Fibroblast of skin of scalp (primary cell): ENCODE data around the gene HHAT.

Experiments
- DNase-seq: peaks from one replicate; pipeline ENCODE4 v3.0.0-alpha.2; 2013

The HHAT gene

DNA sequence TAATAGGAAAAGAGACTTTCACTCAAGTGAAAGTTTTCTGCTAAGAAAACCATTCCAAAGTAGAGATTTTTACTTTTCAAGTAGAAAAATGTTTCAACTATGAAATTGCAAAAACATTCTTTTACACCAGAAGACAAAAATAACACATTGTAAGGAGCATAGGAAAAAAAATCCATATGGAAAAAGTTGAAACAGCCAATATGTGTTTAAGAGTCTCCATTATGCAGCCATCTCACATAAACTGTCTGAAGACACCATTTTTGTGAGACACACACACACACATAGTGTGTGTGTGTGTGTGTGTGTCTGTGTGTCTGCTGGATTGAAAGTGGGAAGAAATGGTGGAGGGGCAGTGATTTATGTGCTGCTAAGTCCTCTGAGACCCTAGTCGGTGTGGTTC, 162.1 kb downstream of the HHAT start:
- DNase-seq = no peak

DNA sequence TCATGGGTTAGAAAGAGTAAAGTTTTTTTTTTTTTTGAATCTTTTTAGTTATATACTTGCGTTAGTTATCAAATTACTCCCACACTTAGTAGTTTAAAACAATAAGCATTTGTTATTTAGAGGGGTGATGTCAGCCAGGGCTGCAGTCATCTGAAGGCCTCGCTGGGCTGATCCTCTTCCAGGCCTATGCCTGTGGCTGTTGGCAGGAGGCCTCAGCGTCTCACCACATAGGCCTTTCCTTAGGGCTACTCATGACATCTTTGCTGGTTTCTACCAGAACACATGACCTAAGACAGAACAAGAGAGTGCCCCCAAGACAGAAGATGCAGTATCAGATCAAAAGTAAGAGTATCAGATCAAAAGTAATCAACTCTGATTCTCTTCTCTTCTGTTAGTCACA, 167.4 kb downstream of the HHAT start:
- DNase-seq = peak; percentile 41

DNA sequence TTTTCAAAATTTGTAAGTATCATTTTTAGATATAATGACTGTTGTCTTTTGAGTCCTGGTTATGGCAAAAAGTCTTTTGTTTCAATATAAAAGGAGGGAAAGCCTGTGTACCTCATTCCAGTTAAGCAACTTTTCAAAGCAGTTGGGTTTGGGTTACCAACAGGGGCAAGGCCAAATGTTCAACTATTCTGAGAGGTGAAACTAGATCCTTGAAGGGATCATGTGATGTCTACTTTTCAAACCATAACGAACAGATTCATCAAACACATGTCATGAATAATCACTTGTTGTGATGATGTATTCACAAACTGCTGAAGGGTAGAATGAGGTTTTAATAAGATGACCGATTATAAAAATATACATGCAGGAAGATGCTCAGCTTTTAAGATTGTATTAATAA, 171.3 kb downstream of the HHAT start:
- DNase-seq = no peak

DNA sequence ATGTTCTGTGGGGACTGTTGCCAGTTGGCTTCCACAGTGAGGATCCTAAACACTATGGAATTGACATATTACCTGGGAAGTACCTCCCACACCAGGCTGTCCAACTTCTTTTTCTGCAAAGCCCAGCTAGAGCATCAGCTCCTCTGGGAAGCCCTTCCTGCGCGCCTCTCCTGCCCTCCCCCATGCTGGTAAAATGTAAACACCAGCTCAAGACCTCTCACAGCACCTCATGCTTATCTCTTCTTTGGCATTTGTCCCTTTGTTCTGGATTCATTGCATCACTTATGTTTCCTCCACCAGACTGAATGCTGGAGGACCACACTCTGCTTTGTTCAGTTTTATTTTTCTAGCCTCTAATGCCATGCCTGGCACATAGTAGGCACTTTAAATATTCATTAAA, 172.1 kb downstream of the HHAT start:
- DNase-seq = no peak

DNA sequence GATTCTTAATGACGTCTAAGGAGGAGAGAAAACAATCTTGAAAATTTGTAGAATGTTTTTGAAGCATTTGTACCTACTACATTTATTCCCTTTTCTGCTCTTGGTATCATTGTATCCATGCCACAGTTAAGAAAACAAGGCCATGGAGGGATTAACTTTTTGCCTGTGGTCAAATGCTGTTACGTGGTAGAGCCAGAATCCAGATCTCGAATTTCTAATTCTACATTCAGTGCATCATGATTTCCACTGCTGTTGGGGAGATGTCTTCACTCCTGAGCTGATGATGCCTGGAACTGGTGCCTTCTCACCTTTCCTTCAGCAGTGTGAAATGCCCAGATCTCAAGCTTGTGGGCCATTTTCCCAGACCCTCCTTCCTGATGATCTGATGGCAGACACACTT, 175.6 kb downstream of the HHAT start:
- no peak for DNase-seq

DNA sequence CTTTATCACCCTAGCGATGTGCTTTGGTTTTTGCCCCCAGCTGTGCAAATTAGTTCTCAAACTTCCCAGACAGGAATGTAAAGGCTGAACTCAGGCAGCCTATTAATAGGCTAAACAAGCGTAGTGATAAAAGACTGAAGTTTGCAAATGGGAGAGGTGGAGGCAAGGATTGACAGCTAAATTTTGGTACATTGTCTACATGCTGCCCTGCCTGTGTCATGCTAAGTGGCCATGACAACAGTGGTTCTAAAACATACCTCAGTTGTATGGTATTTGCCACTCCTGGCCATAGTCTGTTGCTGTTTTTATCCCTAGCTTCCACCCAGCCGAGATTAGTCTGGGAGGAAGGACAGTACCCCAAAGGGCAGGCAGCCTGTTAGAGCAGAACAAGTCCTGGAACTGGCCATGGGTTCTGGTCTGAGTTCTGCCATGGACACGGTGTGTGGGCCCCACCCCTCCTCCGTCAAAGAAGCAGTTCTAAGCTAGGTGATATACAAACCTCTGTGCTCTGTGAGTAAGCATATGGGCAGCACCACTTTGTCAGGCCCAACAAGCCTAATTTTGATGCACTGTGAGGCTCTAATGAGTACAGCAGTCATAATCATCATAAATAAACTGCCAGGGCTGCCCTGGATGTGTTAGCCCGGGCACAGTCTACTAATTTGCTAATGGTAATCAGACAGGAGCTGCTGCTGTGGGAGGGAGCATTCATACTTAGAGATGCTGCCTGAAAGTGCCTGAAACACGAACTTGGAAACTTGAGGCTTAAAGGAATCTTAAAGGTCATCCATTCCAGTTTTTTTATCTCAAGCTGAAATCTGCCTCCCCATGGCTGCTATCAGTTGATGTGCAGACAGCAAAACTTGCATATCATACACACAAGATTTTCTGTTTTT, 177.1 kb downstream of the HHAT start:
- DNase-seq = peak; percentile 9

DNA sequence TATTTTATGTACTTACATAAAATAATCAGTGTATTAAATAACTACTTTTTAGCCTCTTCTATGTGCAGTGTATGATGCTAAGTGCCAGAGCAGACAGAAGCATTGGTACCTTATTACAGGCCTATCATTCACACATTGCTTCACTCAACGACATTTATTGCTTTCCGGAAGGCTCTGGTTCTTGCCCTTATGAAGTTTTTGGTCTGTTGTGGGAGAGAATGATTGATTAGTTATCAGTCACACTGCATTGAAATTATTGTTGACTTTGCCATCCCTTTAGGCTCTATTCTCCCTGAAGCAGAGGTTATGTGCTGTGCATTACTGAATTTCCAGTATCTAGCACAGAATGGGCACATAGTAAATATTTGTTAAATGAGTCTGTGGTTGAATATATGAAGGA, 178.0 kb downstream of the HHAT start:
- DNase-seq = no peak

DNA sequence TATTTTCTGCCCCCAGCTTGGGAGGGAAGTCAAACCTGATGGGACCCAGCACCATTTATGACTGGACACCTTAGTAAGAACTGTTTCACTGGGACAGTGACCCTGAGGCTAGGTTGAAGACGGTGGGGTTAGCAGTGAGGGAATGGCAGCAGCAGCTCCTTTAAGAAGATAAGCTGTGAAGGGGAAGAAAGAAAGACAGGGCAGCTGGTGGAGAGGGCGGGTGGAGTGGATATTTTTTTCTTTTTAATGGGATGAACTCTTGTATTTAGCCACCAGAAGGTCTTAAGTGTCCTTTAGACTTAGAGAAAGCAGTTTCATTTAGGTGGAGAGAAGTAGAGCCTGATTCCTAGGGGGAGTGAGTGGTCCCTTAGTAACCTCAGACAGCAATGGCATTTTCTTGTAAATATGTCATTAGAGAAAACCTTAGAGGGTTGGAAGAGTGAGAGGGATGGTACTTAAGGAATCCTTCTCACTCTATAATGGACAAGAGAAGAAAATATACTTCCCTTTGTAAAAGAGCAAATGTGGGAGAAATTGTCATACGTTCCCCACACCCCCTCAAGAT, 187.5 kb downstream of the HHAT start:
- DNase-seq = no peak

DNA sequence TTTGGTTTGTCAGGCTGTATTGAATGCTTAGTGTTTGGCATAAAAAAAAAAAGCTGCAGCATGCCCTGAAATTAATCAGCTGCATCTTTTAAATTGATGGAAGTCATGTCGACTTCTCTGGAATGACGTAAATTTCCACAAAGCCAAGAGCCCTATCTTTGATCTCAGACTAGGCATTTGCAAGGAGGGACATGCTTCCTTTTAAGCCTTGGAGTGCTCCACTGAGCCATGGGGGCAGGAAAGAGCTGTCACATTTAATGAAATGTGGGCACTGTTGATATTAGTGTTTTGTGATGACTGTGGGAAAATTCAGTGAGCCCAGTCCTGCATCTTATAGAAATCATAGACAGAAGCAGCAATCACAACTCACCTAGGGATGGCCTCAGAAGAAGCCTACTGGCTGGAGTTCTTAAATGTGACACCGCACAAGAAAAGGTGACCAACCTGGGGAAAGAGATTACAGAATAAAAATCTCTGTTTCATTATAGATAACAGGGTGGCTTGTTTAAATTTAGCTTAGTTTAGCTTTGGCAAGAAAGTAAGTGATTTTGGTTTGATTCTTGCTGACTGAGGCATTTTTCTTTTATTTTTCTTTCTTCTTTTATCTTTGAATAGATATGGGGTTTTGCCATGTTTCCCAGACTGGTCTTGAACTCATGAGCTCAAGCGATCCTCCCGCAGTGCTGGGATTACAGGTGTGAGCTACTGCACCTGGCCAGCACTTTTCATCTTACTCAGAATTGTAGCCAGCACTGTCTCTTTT, 188.2 kb downstream of the HHAT start:
- DNase-seq = no peak

DNA sequence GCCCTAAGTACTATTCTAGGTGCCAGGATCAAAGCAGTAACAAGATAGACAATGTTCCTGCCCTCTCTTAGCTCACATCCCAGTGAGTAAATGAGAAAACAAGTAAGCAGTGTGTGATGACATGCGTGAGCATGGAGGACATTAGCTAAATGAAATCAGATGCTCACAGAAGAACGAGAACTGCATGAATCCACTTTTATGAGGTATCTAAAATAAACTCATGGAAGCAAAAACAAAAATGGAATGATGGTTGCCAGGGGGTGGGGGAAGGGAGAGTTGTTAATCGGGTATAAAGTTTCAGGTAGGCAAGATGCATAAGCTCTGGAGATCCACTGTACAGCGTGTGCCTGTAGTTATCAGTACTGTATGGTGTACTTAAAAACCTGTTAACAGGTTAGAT, 195.1 kb downstream of the HHAT start:
- no peak for DNase-seq

DNA sequence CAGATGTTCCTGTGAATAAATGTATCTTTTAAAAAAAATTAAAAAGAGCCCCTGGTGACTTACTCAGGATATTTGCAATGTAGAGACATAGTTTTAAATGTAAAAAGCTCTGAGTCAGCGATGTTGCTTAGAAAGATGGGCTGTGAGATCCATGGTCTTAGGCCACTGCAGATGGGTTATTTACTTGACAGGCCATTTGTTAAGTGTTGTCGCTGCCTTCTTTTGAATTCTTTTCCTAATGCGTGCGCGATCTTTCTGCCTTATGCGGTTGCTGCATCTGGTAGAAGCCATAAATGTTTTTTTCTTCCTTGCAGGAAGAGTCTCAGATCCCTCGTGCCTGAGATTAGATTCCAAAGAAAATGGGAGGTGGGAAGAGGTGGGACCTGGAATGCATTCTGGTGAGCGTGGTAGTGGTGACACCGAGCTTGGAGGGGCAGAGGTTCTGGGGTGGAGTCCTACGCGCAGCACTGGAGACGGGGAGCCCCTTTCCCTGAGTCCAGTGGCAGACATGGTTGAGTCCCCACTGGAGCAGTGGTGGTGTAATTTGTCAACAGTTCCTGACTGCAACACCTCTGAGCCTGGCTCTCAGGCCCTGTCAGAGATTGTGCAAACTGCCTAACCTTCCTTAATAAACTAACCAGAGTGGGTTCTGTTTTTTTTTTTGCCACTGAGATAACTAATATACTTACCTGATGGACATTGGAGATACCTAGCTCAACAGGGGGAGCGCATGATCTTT, 197.2 kb downstream of the HHAT start:
- DNase-seq = no peak

DNA sequence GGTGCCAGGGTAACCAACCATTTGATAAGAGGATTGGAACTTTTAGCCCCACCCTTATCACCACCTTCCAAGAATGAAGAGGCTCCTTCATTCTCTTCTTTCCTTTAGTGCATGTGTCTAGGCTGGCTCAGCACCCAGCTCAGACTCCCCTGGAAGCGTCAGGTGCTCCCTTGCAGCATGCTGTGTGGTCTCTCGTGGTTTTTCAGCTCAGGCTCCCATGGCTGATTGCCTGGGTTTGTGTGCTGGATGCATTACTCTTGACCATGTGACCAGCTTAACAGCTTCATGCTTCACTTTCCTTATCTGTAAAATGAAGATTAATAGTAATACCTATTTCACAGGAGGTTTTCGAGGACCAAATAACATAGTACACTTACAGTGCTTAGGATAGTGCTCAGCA, 198.4 kb downstream of the HHAT start:
- DNase-seq = no peak

DNA sequence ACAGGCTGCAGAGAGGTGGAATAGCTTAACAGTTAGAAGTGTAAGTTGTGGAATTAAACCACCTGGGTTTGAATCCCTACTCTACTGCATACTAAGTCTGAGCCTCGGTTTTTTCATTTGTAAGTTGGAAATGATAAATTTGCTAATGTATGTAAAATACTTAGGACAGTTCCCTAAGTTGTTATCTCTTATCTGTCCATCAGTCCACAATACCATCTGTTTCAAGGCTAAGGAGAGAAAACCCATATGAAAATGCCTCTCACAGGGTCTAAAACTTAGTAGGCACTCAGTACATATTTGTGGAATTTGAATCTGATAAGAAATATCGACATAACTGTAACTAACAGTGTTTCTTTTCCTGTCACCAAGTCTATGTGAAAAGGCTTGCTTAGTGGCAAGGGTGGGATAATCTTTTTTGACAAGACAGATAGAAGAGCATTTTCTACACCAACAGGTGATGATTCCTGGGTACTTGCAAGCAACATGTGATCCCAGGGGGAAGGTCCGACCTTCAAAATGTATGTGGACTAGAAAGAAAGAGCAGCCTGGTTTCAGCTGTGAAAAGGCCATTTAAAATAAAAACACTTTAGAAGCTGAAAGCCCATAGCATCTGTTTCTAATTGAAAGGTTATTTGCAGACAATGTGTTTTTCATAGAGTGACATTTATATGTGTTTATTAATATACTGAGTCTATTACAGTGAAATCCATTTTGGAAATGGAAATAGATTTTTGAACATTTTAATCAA, 202.9 kb downstream of the HHAT start:
- no peak for DNase-seq

DNA sequence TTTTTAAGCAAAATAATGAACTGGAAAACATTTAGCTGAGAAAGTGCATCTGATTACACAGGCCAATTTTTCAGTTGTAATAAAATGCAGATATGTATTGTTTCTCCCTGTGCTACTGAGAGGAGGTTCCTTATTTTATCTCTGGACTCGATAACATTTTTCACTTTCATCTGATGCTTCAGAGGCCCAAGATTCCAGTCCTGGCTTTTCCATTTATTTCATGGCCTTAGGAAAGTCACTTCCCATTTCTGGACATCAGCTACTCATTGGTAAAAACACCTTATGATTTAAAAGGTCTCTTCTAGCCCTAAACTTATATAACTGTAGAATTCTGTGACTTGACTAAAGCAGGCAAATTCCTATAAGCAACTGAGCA, 203.5 kb downstream of the HHAT start:
- DNase-seq = no peak

DNA sequence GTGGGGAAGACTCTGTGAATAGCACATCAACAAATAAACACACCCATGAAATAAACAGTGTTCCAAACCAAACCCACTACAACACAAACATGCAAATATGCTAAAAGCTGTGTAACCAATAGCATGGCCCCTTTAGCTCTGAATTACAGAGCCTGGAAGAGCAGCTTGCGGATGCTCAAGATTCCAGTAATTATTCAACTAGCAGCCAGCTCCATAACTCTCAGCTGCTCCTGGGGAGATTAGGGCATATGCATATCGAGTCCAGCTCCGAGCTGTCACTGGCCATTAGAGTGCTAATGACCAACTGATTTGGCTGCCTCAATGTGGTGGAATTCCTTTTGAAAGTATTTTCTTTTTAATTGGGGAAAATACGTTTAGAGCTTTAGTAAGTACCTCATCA, 207.1 kb downstream of the HHAT start:
- DNase-seq = no peak

DNA sequence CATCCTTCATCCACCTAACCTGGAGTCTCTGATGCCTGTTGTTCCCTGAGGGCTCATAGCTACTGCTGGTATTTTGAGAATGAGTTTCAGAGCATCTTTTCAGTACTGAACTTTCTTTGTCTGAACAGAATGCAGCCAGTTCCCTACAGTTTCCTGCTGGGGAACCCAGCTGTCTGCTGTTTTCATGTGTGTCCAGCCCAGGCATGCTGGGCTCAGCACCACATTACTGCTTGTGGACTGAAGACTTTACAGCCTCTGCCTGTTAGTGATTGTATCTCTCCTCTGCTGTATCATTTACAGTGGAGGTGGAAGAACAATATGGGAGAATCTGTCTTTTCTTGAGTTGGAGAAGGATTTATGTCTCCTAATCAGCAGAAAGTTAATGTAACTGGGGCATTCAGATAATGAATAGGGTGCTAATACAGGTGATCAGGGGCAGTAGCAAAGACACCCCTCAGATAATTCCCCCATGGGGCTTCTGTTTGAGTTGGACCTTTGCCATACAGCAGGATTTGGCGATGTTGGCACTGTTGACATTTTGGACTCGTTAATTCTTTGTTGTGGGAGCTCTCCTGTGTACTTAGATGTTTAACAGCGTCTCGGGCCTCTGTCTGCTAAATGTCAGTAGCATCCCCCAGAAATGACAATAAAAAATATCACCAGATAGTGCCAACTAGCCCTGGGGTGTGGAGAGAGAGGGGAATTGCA, 207.7 kb downstream of the HHAT start:
- DNase-seq = peak; percentile 4

DNA sequence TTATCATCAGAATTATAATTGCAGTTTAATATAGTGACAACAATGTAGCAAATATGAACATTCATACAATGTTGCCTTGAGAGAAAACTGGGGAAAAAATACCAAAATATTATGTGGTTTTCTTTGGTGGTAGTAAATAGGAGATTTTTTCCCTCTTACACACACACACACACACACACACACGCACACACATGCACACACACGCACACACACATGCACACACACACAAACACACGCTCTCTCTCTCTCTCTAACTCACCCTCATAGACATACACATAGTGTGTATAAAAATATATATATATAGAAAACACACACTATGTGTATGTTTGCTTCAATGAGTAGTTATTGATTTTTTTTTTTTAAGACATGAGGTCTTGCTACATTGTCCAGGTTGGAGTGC, 211.6 kb downstream of the HHAT start:
- DNase-seq = no peak

DNA sequence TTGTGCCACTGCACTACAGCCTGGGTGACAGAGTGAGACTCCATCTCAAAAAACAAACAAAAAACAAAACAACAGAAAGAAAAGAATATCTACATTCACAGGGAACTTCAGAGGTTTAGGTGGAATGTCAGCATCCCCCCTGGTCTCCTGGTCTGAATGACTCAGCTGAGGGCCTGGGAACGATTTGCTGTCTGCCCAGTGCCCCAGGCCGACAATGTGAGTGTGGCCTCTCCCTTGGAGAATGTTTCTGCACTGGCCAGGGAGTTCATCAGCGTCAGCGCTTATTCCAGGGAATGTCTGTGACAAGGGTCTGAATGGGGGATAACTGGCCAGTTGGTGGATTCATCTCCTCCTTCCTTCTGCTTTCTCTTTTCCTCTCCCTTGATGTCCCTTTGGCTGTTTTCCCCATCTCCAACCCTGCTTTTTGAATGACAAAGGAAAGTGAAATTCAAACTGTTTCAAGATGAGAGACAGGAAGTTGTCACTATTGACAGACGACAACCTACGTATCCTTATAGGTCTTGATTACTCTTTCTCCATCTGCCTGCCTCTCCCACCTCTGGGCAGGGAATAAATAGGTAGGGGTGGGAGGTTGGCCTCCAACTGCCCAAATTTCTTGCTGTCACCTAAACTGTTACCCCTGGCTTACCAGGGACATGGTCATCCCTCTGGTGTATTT, 213.1 kb downstream of the HHAT start:
- DNase-seq = peak; percentile 42

DNA sequence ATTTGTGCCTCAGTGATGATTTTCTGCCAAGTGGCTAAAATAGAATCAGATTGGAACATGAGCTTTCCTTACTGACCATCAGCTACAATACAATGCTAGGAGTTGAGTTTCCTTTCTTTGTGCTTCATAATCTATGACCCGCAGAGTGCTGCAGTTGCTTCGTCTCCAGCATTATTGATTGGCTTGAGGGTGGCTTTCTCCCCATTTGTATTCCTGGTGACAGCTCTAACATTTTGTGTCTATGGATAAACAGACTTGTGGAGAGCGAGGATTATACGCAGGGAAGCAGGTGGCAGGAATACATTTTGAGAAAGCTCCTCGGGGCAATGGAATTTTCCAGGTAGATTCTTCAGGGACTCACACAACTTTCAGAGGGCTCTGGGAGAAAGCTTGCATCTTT, 223.2 kb downstream of the HHAT start:
- DNase-seq = no peak

DNA sequence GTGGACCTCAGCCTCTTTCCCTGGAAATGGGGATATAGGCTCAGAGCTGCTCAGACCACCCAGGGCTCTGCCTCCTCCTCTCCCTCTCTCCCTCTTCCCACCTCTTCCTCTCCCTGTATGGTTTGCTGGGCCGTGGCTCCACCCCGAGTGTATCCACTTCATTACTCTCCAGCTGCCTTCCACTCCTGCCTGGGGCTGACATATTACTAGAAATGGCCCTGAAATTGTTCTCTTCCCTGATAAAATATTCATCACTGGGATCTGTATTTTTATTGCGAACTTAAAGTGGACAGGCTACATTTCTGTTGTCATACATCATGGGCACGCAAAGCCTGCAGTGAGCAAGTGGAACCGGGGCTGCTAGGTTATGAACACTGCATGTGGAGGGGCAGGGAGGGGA, 225.0 kb downstream of the HHAT start:
- DNase-seq = no peak

DNA sequence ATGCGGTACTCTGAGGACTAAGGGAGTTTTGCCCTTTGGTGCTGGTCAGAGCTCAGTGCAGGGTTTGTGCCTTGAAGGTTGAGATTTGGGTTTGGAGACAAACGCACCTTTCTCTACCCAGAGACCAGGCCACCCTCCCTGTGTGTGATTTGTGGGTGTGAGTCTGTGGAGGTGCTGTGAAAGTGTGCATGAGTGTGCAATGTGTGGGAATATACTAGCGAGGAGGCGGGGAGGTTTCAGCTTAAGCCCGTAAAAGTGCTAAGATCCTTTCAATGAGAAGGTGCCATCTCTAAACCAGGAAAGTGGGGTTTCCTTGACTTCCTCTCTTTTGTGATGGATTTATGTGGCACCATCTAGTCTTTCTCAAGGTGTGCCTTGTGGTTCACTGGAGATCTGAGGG, 225.7 kb downstream of the HHAT start:
- no peak for DNase-seq
